GM21825 (cell line): ENCODE measurements around the gene RCL1.
"Not testable (repeated sequence)": the region's sequence is repeated elsewhere in the genome, so short reads cannot be mapped to it uniquely, and the experiment has no call there.

Experiments used
- ATAC-seq: cut with Tn5 transposase; IDR thresholded peaks from one replicate; pipeline ENCODE4 v1.9.1; 2021; ENCODE audit warnings: mild to moderate bottlenecking, moderate library complexity; ENCODE audit not compliant: unreplicated experiment

RCL1 gene, protein sequence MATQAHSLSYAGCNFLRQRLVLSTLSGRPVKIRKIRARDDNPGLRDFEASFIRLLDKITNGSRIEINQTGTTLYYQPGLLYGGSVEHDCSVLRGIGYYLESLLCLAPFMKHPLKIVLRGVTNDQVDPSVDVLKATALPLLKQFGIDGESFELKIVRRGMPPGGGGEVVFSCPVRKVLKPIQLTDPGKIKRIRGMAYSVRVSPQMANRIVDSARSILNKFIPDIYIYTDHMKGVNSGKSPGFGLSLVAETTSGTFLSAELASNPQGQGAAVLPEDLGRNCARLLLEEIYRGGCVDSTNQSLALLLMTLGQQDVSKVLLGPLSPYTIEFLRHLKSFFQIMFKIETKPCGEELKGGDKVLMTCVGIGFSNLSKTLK

DNA sequence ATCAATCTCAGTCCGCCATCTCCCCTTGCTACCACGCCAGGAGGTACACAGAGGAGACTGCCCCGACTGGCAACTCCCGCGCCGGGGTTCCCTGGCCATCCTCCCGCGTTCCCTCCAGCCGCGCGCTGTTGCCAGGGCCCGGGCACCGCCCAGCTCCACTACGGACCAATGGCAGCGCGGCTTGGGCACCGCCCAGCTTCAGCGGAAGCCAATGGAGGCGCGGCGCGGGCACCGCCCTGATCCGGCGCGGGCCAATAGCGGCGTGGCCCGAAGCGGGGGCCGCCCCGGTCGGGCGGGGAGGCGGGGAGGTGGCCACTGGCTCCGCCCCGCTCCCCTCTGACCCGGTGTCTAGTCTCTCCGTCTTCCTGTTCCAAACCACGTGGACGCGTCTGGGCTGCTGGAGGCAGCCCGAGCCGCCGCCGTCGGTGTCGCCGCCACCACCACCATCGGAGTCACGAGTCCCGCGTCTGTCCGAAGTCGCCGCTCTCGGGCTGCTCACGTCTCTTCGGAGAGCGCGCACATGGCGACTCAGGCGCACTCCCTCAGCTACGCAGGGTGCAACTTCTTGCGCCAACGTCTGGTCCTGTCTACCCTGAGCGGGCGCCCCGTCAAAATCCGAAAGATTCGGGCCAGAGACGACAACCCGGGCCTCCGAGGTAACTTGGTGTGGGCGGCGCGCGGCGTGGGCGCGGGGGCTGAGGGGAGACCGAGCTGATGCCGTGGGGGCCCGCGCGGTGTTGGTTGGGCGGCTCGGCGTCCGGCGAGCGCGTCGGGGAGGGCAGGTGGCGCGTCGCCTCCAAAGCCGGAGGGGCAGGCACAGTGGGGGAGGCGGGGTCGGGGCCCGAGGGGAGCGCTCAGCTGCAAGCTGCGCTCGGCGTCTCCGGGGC, at the start of gene RCL1:
Gene RCL1, plus strand, starts transcription at position 373 of the 887 bp plus-strand sequence. Its CDS starts 148 bp downstream, at position 521.
- peak; percentile 96 for ATAC-seq

DNA sequence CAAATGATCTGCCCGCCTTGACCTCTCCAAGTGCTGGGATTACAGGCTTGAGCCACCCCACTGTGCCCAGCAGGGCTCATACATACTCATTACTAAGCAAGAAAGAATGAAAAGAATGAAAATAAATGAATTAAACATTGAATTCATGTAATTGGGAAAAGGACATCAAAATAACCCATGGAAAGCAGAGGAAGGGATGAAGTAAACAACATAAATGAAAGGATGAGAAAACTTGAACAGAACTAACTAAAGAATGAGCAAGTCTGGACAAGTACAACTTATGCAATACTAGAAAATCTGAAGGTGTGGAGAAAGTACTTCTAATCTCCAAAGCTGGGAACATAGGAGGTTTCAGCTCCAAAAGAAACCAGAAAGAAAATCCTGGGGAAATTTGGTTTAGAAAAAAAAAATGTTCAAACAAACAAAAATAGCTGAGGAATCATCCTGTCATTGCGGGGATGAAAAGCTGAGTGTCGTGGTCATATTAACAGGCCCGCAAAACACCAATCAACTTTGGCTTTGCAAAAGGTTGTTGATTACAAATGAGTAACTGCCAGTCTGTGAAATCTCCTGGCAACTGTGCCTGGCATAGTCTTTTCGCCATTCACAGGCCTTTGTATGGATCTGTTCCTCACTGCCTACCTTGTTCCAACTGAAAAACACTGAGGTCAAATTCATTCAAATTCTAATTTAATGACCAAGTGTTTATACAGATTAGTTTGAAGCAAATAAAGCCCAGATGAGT, 49.4 kb upstream of the RCL1 start:
- ATAC-seq, result no peak

DNA sequence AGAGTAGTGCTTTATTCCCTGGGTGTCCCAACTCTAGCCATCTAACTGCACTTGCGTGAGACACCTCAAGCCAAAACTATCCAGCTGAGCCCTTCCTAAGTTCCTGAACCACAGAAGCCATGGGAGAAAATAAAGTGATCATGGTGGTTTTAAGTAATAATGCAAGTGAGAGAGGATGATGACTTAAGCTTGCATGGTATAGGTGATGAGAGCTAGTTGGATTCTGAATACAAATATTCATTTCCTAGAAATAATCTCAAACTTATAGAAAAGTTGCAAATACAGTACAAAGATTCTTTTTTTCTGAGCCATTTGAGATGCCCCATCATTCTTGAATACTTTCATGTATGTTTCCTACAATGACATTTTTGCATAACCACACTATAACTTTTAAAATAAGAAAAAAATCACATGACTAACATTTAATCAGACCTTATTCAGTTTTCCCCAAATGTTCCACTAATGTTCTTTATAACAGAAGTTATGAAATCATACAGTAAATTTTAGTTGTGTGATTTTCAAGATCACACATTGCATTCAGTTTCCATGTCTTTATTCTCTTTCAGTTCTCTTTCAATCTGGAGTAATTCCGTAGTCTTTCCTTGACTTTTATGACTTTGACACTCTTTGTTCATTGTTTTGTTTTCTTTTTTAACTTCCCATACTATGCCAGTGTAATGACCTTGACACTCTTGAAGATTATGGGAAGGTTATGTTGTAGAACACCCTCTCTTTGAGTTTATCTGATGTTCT, 46.3 kb upstream of the RCL1 start:
- ATAC-seq, result no peak

DNA sequence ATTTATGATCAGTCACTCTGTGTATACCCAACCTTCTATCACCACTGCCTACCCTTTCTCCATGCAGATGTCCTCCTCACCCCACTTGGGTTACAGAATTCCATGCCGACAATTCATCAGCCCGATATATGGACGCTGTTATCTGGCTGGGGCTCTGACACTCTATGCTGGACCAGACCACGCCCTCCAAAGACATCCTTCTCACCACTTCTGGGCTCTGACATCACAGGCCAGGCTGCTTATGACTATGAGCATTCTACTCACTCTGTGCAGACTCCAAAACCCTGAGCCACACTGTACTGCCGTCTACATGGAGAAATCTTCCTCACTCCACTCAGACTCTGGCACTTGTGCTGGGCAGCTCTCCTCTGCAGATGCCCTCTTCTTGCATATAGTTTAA, 44.1 kb upstream of the RCL1 start:
- no peak for ATAC-seq

DNA sequence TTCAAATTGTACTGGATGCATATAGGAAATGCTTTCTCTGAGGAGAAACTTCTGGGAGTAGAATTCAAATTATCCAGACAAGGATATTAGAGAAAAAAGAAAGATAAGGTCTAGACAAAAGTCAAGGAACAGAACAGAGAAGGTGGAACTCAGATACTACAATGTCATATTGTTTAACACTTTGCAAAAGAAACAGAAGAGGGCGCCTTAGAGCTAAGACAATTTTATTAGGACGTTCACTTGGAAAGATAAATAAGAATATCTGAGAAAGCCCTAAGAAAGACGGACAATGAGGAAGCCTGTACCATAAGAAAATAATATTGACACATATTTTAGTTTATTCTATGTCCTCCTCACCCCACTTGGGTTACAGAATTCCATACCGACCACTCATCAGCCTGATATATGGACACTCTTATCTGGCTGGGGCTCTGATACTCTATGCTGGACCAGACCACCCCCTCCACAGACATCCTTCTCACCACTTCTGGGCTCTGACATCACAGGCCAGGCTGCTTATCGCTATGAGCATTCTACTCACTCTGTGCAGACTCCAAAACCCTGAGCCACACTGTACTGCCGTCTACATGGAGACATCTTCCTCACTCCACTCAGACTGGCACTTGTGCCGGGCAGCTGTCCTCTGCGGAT, 42.6 kb upstream of the RCL1 start:
- ATAC-seq, result no peak

DNA sequence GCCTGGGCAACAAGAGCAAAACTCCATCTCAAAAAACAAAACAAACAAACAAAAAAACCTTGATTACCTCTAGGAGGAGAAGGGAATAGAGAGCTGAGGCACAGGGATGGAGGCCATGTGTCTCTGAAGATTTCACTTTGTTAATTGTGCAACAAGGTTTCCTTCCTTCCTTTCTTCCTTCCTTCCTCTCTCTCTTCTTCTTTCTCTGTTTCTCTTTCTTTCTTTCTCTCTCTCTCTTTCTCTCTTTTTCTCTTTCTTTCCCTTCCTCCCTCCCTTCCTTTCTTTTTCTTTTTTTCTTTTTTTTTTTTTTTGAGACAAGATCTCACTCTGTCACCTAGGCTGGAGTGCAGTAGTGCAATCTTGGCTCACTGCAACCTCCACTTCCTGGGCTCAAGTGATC, 38.2 kb upstream of the RCL1 start:
- ATAC-seq, result not testable (repeated sequence)

DNA sequence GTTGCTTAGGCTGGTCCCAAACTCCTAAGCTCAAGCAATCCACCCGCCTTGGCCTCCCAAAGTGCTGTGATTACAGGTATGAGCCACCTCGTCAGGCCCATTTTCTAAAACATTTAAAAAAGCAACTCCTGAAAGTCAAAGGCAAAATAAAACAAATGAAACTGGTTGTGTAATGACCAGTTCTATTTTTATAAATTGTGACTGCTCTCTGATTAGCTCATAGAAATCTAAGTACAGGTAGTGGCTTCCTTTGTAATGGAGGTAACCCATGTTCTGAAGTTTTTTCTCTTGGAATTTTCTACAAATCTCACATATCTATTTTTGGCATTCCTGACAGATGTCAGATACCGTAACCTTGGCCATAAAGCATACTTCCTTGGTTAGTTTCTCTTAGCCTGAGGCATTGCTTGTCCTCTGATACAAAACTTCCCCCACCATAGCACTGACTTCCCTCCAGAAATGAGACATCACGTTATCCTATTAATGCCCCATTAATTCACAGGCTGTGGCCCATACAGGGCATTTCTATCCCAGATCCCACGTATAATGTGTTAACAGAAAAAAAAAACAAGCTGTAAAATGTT, 37.6 kb upstream of the RCL1 start:
- no peak for ATAC-seq

DNA sequence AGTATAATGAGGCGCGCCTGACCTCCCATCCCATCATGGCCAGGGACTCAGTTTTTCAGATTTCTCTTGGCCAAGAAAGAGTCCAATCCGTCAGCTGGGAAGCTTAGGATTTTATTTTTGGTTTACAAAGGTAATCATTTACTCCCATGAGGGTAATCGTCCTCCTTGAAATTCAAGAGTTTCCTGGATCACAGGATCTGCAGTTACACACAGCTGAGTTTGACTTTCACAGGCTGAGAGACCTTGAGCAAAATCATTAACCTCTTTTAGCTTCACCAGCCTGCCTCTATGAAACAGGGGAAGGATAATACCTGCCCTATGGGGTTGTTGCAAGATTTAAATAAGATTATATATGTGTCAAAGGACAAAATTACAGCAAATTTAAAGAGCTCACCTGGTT, 36.3 kb upstream of the RCL1 start:
- no peak for ATAC-seq

DNA sequence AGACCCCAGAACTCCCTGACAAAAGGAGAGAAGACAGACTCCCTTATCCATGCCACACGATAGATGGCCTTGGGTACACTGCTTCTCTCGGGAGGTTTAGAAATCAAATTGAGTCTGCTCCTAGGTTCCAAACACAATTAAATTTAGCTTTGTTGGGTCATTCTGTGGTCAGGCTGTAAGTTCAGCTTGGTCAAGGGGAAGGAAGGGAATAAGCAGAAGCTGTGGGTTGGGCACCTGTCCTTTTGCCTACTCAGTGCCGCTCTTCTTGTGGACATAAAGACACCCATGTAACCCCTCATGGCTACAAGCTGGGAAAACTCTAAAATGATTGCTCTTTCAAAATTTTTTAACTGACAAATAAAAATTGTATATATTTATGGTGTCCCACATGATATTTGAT, 32.6 kb upstream of the RCL1 start:
- ATAC-seq, result no peak

DNA sequence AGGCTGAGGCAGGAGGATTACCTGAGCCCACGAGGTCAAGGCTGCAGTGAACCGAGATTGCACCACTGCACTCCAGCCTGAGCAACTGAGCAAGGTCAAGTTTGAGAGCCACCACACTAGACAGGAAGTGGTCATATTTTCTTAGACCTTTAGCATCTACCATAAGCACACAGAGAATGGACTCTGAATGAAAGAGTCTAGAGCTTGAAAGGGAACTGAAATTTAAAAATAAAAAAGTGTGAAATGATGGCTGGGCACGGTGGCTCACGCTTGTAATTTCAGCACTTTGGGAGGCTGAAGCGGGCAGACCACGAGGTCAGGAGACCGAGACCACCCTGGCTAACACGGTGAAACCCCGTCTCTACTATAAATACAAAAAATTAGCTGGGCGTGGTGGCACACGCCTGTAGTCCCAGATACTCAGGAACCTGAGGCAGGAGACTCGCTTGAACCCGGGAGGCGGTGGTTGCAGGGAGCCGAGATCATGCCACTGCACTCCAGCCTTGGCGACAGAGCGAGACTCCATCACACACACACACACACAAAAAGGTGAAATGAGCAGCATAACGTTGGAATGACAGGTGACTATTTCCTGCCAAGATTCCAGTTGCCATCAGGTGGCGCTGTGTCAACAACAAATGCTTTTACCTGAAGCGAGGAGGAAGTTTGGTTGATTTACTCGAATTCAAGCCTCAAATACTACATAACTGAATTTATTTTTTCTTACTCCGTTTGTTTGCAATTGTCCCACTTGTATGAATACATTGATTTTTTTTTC, 30.4 kb upstream of the RCL1 start:
- peak; percentile 75 for ATAC-seq

DNA sequence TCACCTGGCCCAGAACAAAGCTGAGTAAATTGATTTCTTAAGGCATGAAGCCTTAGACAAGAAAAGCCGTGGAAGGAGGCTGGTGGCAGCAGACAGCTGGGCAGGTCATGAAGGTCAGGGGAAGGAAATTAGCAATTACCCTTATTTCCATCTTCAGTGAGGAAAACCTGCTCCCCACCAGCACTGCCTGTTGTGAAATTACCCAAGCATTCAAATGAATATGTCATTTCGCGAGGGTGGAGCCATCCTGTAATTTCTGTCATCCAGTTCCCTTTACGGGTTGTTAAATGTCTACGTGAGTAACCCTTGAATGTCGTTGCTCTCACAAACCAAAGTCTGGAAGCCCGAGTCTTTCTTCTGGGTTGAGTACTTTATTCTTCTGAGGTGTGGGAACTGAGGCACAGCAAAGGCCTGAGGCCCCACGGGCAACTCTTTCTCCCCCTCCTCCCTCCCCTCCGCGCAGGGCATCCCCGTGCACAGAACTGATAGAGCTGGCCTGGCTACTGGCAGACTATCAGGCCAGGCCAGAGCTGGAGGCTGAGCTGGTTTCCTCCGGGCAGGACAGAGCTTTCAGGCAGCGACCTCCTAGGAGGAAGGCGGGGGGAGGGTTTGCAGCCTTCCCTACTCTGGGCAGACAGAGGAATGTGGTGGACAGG, 29.7 kb upstream of the RCL1 start:
- peak; percentile 30 for ATAC-seq

DNA sequence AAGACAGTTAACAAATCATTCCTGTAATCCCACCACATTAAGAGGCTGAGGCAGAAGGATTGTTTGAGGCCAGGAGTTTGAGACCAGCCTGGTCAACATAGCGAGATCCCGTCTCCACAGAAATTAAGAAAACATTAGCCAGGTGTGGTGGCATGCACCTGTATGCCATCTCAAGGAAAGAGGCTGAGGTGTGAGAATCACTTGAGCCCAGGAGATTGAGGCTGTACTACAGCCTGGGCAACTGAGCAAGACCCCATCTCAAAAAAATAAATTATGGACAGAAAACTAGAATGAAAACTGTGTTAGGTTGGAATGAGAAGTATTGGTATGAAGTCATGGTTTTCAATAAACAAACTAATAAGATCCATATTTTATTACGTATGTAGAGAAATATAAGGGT, 28.7 kb upstream of the RCL1 start:
- ATAC-seq, result no peak

DNA sequence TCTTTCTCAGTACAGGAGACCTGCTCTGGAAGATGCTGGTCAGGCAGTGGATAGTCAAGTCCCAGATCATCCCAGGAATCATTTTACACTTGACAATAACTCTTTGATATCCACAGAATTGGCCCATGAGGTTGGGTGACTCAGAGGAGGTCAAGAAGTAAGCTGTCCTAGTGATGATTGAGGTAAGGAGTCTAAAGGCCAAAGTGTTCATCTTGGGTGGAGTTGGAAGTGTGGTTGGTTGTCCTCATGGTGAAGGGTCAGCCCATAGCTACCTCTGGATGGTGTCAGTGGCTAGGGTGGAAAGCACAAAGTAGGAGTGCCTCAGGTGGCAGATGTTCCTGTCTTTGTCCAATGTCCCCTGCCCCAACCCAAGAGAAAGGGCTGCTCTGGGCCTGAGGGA, 24.1 kb upstream of the RCL1 start:
- no peak for ATAC-seq

DNA sequence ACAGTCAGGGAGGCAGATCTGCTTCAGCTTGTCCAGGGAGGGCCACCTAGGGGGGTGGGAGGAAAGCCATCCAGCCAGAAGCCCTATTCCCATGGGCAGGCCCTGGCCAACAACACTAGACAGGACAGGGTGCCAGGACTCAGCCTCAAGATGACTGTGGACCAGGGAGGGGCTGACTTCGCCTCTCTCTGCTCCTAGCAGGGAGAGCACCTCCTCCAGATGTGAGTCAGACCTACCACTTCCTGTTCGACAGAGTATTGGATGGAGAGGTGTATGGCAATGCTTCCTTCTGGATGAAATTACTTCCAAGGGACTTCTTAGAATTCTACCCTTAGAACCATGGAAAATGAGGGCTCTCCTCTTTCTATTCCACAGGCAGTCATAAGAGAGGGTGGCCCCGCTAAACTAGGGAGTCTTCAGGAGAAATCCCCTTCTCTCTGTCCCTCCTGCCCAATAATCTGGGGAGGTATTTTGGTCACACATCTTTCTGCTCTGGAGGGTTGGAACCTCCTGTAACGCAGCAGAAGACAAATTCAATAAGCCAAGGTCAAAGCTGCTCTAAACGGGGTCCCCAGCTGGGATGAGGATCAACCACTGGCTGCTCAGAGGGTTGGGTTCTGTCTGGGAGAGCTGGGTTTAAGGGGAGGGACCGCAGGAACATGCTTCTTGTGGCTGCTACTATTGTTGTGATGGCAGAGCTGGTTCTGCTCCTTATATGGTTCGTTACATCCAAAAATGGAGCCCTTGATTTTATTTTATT, 23.2 kb upstream of the RCL1 start:
- ATAC-seq, result no peak

DNA sequence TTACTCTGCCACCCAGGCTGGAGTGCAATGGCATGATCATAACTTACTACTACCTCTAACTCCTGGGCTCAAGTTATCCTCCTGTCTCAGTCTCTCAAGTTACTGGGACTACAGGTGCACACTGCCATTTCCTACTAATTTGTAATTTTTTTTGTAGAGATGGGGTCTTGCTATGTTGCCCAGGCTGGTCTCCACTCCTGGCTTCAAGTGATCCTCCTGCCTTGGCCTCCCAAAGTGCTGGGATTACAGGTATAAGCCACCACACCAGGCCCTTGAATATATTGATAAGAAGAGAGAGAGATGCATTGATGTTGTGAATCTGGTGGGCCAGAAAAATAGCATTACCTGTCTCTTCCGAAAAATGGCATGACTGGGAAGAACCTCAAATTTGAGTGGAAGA, 21.0 kb upstream of the RCL1 start:
- ATAC-seq, result no peak

DNA sequence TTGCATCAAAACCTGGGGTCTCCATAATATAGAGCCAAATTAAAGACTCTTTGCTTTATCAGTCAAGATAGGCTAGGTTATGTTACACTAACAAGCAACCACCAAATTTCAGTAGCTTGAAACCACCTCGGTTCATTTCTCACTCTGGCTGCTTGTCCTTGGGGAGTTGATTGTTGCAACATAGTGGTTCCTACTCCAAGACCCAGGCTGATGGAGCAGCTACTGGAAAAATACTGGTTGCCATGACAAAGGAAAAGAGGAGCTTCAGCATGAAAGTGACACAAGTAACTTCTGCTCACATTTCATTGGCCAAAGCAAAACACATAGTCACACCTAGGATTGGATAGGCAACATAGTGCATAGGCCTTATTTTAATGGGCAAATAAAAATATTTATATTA, 18.5 kb upstream of the RCL1 start:
- no peak for ATAC-seq

DNA sequence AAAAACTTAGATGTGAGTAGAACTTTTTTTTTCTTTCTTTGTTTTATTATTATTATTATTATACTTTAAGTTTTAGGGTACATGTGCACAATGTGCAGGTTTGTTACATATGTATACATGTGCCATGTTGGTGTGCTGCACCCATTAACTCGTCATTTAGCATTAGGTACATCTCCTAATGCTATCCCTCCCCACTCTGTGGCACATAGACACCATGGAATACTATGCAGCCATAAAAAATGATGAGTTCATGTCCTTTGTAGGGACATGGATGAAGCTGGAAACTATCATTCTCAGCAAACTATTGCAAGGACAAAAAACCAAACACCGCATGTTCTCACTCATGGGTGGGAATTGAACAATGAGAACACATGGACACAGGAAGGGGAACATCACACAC, 17.8 kb upstream of the RCL1 start:
- ATAC-seq, result not testable (repeated sequence)

DNA sequence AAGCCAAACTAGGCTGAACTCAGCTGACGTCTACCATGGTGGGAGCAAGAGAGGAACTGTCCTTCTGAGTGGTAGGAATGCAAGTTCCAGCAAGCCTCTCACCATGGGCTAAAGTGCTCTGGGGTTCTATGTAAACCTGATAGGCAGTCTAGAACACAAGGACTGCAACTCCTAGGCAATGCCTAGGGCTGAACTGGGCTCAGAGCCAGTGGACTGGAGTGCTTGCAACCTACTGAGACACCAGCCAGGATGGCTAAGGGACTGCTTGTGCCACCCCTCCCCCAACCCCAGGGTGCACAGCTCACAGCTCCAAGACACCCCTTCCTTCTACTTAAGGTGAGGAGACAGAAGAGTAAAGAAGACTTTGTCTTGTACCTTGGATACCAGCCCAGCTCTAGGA, 12.1 kb upstream of the RCL1 start:
- ATAC-seq, result no peak
